Right forelimb (tissue), 1 donor: ENCODE measurements around the gene PROKR1.

Experiments used
- DNase-seq: peaks from one replicate; pipeline ENCODE4 v3.0.0-alpha.2; 2018

PROKR1 gene

GRCh38 chr2:68706637-68707036, 63.3 kb downstream of the PROKR1 start:
- no peak for DNase-seq
